ENCODE results near the gene ZNF740.

DNA sequence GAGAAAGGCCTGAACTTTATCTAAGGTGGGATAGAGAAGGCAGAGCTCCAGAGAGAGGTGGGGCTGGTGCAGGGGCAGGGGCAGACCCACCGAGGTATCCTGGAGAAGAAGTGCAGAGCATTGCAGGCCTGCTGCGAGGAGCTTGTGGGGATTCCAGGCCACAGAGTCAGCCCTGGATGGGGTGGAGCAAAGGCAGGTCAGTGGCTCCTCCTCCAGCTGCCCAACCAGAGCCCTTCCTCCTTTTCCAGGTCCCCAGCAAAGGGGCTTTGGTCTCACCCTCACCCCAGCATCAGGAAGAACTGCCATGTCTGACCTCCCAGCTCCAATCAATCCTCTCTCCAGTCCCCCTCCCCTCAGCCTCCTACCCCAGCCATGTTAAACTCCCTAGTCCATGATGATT, 19.8 kb upstream of the ZNF740 start:
- no peak for TF ChIP-seq POLR2A (IDR thresholded peaks at IDR 0.05)
- TF ChIP-seq, protein P1, sequence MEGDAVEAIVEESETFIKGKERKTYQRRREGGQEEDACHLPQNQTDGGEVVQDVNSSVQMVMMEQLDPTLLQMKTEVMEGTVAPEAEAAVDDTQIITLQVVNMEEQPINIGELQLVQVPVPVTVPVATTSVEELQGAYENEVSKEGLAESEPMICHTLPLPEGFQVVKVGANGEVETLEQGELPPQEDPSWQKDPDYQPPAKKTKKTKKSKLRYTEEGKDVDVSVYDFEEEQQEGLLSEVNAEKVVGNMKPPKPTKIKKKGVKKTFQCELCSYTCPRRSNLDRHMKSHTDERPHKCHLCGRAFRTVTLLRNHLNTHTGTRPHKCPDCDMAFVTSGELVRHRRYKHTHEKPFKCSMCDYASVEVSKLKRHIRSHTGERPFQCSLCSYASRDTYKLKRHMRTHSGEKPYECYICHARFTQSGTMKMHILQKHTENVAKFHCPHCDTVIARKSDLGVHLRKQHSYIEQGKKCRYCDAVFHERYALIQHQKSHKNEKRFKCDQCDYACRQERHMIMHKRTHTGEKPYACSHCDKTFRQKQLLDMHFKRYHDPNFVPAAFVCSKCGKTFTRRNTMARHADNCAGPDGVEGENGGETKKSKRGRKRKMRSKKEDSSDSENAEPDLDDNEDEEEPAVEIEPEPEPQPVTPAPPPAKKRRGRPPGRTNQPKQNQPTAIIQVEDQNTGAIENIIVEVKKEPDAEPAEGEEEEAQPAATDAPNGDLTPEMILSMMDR (IDR thresholded peaks at IDR 0.05), result no peak

Measured in esophagus squamous epithelium (tissue), 4 donors.